HG03095 (cell line): ENCODE data around the gene CACNA2D1.

ENCODE experiments used
- ATAC-seq: cut with Tn5 transposase; IDR thresholded peaks from one replicate; pipeline ENCODE4 v1.9.1; 2021; ENCODE audit warnings: moderate library complexity; ENCODE audit not compliant: unreplicated experiment

Gene CACNA2D1

GRCh38 chr7:82234457-82235049, 209.0 kb downstream of the CACNA2D1 start:
- ATAC-seq: no peak

- ATAC-seq: no peak
Observed at GRCh38 chr7:82230811-82231581, 212.6 kb downstream of the CACNA2D1 start.

GRCh38 chr7:82229164-82229563, 214.4 kb downstream of the CACNA2D1 start:
- no peak for ATAC-seq

- ATAC-seq: no peak
Observed at GRCh38 chr7:82226191-82226590, 217.4 kb downstream of the CACNA2D1 start.

GRCh38 chr7:82224529-82224928, 219.0 kb downstream of the CACNA2D1 start:
- no peak for ATAC-seq

- ATAC-seq: no peak
Observed at GRCh38 chr7:82223580-82223979, 220.0 kb downstream of the CACNA2D1 start.

GRCh38 chr7:82221152-82221674, 222.4 kb downstream of the CACNA2D1 start:
- no peak for ATAC-seq

- ATAC-seq: no peak
Observed at GRCh38 chr7:82212466-82212865, 231.1 kb downstream of the CACNA2D1 start.

- ATAC-seq: no peak
Observed at GRCh38 chr7:82211333-82211732, 232.2 kb downstream of the CACNA2D1 start.

GRCh38 chr7:82210416-82211184, 233.0 kb downstream of the CACNA2D1 start:
- ATAC-seq: no peak

GRCh38 chr7:82209179-82209747, 234.3 kb downstream of the CACNA2D1 start:
- ATAC-seq: no peak

GRCh38 chr7:82204694-82205093, 238.9 kb downstream of the CACNA2D1 start:
- ATAC-seq: no peak

- no peak for ATAC-seq
Observed at GRCh38 chr7:82202965-82203364, 240.6 kb downstream of the CACNA2D1 start.

- ATAC-seq: no peak
Observed at GRCh38 chr7:82202107-82202506, 241.5 kb downstream of the CACNA2D1 start.

- ATAC-seq: no peak
Observed at GRCh38 chr7:82200601-82201000, 243.0 kb downstream of the CACNA2D1 start.

GRCh38 chr7:82194016-82194643, 249.4 kb downstream of the CACNA2D1 start:
- no peak for ATAC-seq

- ATAC-seq: no peak
Observed at GRCh38 chr7:82188636-82189035, 254.9 kb downstream of the CACNA2D1 start.

GRCh38 chr7:82185443-82185842, 258.1 kb downstream of the CACNA2D1 start:
- ATAC-seq: no peak

- no peak for ATAC-seq
Observed at GRCh38 chr7:82183634-82184033, 259.9 kb downstream of the CACNA2D1 start.

GRCh38 chr7:82179311-82179710, 264.3 kb downstream of the CACNA2D1 start:
- no peak for ATAC-seq

GRCh38 chr7:82175319-82175718, 268.3 kb downstream of the CACNA2D1 start:
- no peak for ATAC-seq
